Loucy (cell line): Measurements from ENCODE around the gene GAK.

Experiments
- H2AFZ ChIP-seq: fragments of 200-600 bp; sonication (generic); 2 replicates; pipeline ENCODE4 v1.6.0; 2016; ENCODE audit warnings: antibody characterized with exemption, mild to moderate bottlenecking, low read length, moderate library complexity
- H3F3A ChIP-seq: fragments of 200-600 bp; 2 replicates; pipeline ENCODE4 v1.6.0; 2016; ENCODE audit warnings: antibody characterized with exemption, low read depth, mild to moderate bottlenecking
- H3K27me3 ChIP-seq: fragments of 200-600 bp; sonication (generic); 2 replicates; pipeline ENCODE4 v1.6.1; 2014; ENCODE audit warnings: low read length, mild to moderate bottlenecking; ENCODE audit not compliant: insufficient read depth, poor library complexity, severe bottlenecking
- H3K36me3 ChIP-seq: fragments of 200-600 bp; sonication (generic); 2 replicates; pipeline ENCODE4 v1.6.1; 2016; ENCODE audit warnings: low read length; ENCODE audit not compliant: insufficient read depth
- H3K4me1 ChIP-seq: fragments of 200-600 bp; sonication (generic); 2 replicates; pipeline ENCODE4 v1.5.1; 2014; ENCODE audit warnings: low read length, mild to moderate bottlenecking; ENCODE audit not compliant: insufficient read depth, poor library complexity, severe bottlenecking
- H3K4me2 ChIP-seq: fragments of 200-600 bp; sonication (generic); 2 replicates; pipeline ENCODE4 v1.6.0; 2014; ENCODE audit warnings: antibody characterized with exemption, low read length, low read depth, mild to moderate bottlenecking; ENCODE audit not compliant: poor library complexity, severe bottlenecking
- H3K4me3 ChIP-seq: fragments of 200-600 bp; sonication (generic); 2 replicates; pipeline ENCODE4 v1.5.1; 2014; ENCODE audit warnings: low read length, mild to moderate bottlenecking, mixed read lengths; ENCODE audit not compliant: poor library complexity, severe bottlenecking
- H3K79me2 ChIP-seq: fragments of 200-600 bp; sonication (generic); 2 replicates; pipeline ENCODE4 v1.6.1; 2014; ENCODE audit warnings: low read length; ENCODE audit not compliant: insufficient read depth
- H3K9ac ChIP-seq: fragments of 200-600 bp; sonication (generic); 2 replicates; pipeline ENCODE4 v1.6.0; 2014; ENCODE audit warnings: mild to moderate bottlenecking, low read depth, low read length, moderate library complexity; ENCODE audit not compliant: poor library complexity, severe bottlenecking
- H3K9me2 ChIP-seq: fragments of 200-600 bp; sonication (generic); replicated peaks from 2 replicates; pipeline ENCODE4 v1.6.1; 2016; ENCODE audit warnings: low read depth, low read length, mixed read lengths
- H3K9me3 ChIP-seq: fragments of 200-600 bp; sonication (generic); 2 replicates; pipeline ENCODE4 v1.6.1; 2014; ENCODE audit warnings: mild to moderate bottlenecking, antibody characterized with exemption, low read length, low read depth; ENCODE audit not compliant: insufficient read depth
- H4K20me1 ChIP-seq: fragments of 200-600 bp; sonication (generic); 2 replicates; pipeline ENCODE4 v1.6.0; 2014; ENCODE audit warnings: antibody characterized with exemption, low read length, mild to moderate bottlenecking; ENCODE audit not compliant: insufficient read depth, poor library complexity, severe bottlenecking
- CTCF ChIP-seq: fragments of 200-600 bp; sonication (generic); conservative IDR thresholded peaks from 2 replicates; pipeline ENCODE4 v1.5.1; 2014; ENCODE audit warnings: mild to moderate bottlenecking, antibody characterized with exemption, low read length
- EZH2phosphoT487 ChIP-seq: fragments of 200-600 bp; IDR thresholded peaks from 2 replicates; pipeline ENCODE4 v1.6.1; 2018; ENCODE audit warnings: antibody characterized with exemption, mild to moderate bottlenecking, moderate library complexity, borderline replicate concordance

The GAK gene

GRCh38 chr4:903066-904046 is 28.8 kb downstream of the GAK start:
- H3K4me1 ChIP-seq: no peaks in the 10 kb centered on the region
- no peak overlapping the region for H2AFZ ChIP-seq
- no peak overlapping the region for H3K4me2 ChIP-seq
- no peak for TF ChIP-seq CTCF
- no peak for TF ChIP-seq EZH2phosphoT487
- no peaks in the 10 kb centered on the region for H3K9me3 ChIP-seq
- no peaks in the 10 kb centered on the region for H3K27me3 ChIP-seq
- peaks cover 10% of the 10 kb centered on the region for H4K20me1 ChIP-seq
- H3K4me3 ChIP-seq: no peak overlapping the region
- H3K9me2 ChIP-seq: no peaks in the 10 kb centered on the region
- H3K9ac ChIP-seq: no peak overlapping the region
- peaks cover 44% of the 10 kb centered on the region; the same call in 1 of the 2 replicates for H3K36me3 ChIP-seq
- peaks cover 10% of the 10 kb centered on the region; the same call in 1 of the 2 replicates for H3K79me2 ChIP-seq
- H3F3A ChIP-seq: no peaks in the 10 kb centered on the region

- H3K36me3 ChIP-seq: peaks cover 50% of the 10 kb centered on the region; the same call in 1 of the 2 replicates
- H3F3A ChIP-seq: no peaks in the 10 kb centered on the region
- no peak for TF ChIP-seq CTCF
- TF ChIP-seq EZH2phosphoT487: no peak
- H3K9me3 ChIP-seq: no peaks in the 10 kb centered on the region
- no peaks in the 10 kb centered on the region for H3K4me1 ChIP-seq
- peaks cover 6% of the 10 kb centered on the region for H4K20me1 ChIP-seq
- no peak overlapping the region for H3K4me2 ChIP-seq
- H3K9me2 ChIP-seq: no peaks in the 10 kb centered on the region
- no peaks in the 10 kb centered on the region; the same call in 1 of the 2 replicates for H3K79me2 ChIP-seq
- no peak overlapping the region for H3K9ac ChIP-seq
- no peak overlapping the region for H2AFZ ChIP-seq
- H3K4me3 ChIP-seq: no peak overlapping the region
- no peaks in the 10 kb centered on the region for H3K27me3 ChIP-seq
Observed at GRCh38 chr4:901192-901910, 30.8 kb downstream of the GAK start.

- Histone ChIP-seq H4K20me1 (peaks cover 6% of the 10 kb centered on the region), H3K4me2 (no peak overlapping the region), H3K9me3 (no peaks in the 10 kb centered on the region), H3K9ac (no peak overlapping the region), H3K36me3 (peaks cover 56% of the 10 kb centered on the region; the same call in 1 of the 2 replicates), H3K79me2 (no peaks in the 10 kb centered on the region; the same call in 1 of the 2 replicates), H3K9me2 (no peaks in the 10 kb centered on the region), H2AFZ (no peak overlapping the region), H3F3A (no peaks in the 10 kb centered on the region), H3K27me3 (no peaks in the 10 kb centered on the region), H3K4me1 (no peaks in the 10 kb centered on the region), H3K4me3 (no peak overlapping the region)
- TF ChIP-seq EZH2phosphoT487 (no peak), CTCF (no peak)
Observed at GRCh38 chr4:900721-901120, 31.4 kb downstream of the GAK start.
